Peyer's patch (tissue), 4 donors: ENCODE results near the gene DDR2.

Experiments used
- CTCF ChIP-seq, 6 experiments: fragments of 450-650 bp in 4 of 6; fragments of 200-600 bp in 2 of 6; sonication (generic) in 1 of 6; IDR thresholded peaks; one replicate each; pipeline ENCODE4 v1.5.1; 2017 to 2019; ENCODE audit warnings: antibody characterized with exemption in 6 of 6, mild to moderate bottlenecking in 3 of 6, moderate library complexity in 1 of 6
- POLR2A ChIP-seq, 2 donors: fragments of 450-650 bp; IDR thresholded peaks; one replicate each; pipeline ENCODE4 v1.5.1; 2017; ENCODE audit warnings: antibody characterized with exemption in 2 of 2, mild to moderate bottlenecking in 2 of 2, moderate library complexity in 2 of 2

GRCh38 chr1:162712317-162713029 is 80.2 kb downstream of the DDR2 start:
- no peak for TF ChIP-seq CTCF (IDR thresholded peaks at IDR 0.05)
- TF ChIP-seq POLR2A (IDR thresholded peaks at IDR 0.05) = no peak
